Measurements from ENCODE around the gene ATXN1.

ATXN1 gene

GRCh38 chr6:16352821-16353438 lies 408.3 kb downstream of the ATXN1 start:
- DNase-seq, result no peak

GRCh38 chr6:16352258-16352635 lies 409.0 kb downstream of the ATXN1 start:
- DNase-seq, result no peak

GRCh38 chr6:16349544-16349943 lies 411.7 kb downstream of the ATXN1 start:
- no peak for DNase-seq

- DNase-seq, result no peak
Observed at GRCh38 chr6:16346831-16347230, 414.4 kb downstream of the ATXN1 start.

- DNase-seq, result peak in 1 of 58 donors; percentile 18
Observed at GRCh38 chr6:16345449-16346330, 415.6 kb downstream of the ATXN1 start.

- no peak for DNase-seq
Observed at GRCh38 chr6:16344756-16345155, 416.5 kb downstream of the ATXN1 start.

GRCh38 chr6:16343593-16343992 lies 417.7 kb downstream of the ATXN1 start:
- DNase-seq, result no peak

GRCh38 chr6:16339265-16339587 lies 422.0 kb downstream of the ATXN1 start:
- DNase-seq, result no peak

- peak in 49 of 58 donors; percentile 8 to 72 (median 37) for DNase-seq
Observed at GRCh38 chr6:16338577-16339264, 422.5 kb downstream of the ATXN1 start.

GRCh38 chr6:16337295-16337975 lies 423.8 kb downstream of the ATXN1 start:
- DNase-seq, result peak in 45 of 58 donors; percentile 5 to 78 (median 27)

GRCh38 chr6:16336911-16337294 lies 424.4 kb downstream of the ATXN1 start:
- no peak for DNase-seq

- DNase-seq, result no peak
Observed at GRCh38 chr6:16336056-16336818, 425.0 kb downstream of the ATXN1 start.

- no peak for DNase-seq
Observed at GRCh38 chr6:16335176-16335575, 426.1 kb downstream of the ATXN1 start.

- peak in 1 of 58 donors; percentile 17 for DNase-seq
Observed at GRCh38 chr6:16334671-16335070, 426.6 kb downstream of the ATXN1 start.

- DNase-seq, result no peak
Observed at GRCh38 chr6:16333580-16333979, 427.7 kb downstream of the ATXN1 start.

- peak in 56 of 58 donors; percentile 3 to 88 (median 66) for DNase-seq
Observed at GRCh38 chr6:16332175-16332542, 429.1 kb downstream of the ATXN1 start.

GRCh38 chr6:16331384-16332174 lies 429.7 kb downstream of the ATXN1 start:
- DNase-seq, result peak in 56 of 58 donors; percentile 3 to 83 (median 50)

GRCh38 chr6:16329233-16329632 lies 432.0 kb downstream of the ATXN1 start:
- DNase-seq, result no peak

GRCh38 chr6:16327777-16328325 lies 433.4 kb downstream of the ATXN1 start:
- no peak for DNase-seq

All from anterior cingulate cortex (tissue), 58 donors.